Activated CD4-positive, alpha-beta T cell treated with anti-CD3 and anti-CD28 coated beads, Interleukin-2, amount 50 U/mL, for 4 hours (primary cell): ENCODE measurements around the gene C12orf76.

Experiments
- DNase-seq, 2 experiments: peaks; one replicate each; pipeline ENCODE4 v3.0.0-alpha.2; 2020

C12orf76 gene

GRCh38 chr12:109994401-109995175, 53.7 kb downstream of the C12orf76 start:
- DNase-seq, result no peak

- DNase-seq, result no peak
These were observed 55.2 kb downstream of the C12orf76 start for GRCh38 chr12:109993091-109993490.

- DNase-seq, result no peak
These were observed 56.7 kb downstream of the C12orf76 start for GRCh38 chr12:109991586-109991985.
